WTC11 (cell line): Measurements from ENCODE around the gene KNDC1.

ENCODE experiments used
- CREM ChIP-seq: sonication (generic); formaldehyde crosslinking; IDR thresholded peaks from 2 replicates; pipeline ENCODE4 v1.8.1; 2022; ENCODE audit warnings: mild to moderate bottlenecking, missing genetic modification reagents, moderate library complexity
- CTCF ChIP-seq: fragments of 200-600 bp; IDR thresholded peaks from 2 replicates; pipeline ENCODE4 v1.8.0; 2022; ENCODE audit warnings: antibody characterized with exemption
- EMX1 ChIP-seq: fragments of 250-450 bp; sonication (Bioruptor Pico); IDR thresholded peaks from 2 replicates; pipeline ENCODE4 v1.8.0; 2021; ENCODE audit warnings: mild to moderate bottlenecking
- ETV6 ChIP-seq: sonication (generic); formaldehyde crosslinking; IDR thresholded peaks from 2 replicates; pipeline ENCODE4 v1.8.1; 2022; ENCODE audit warnings: mild to moderate bottlenecking, missing genetic modification reagents
- HMGXB4 ChIP-seq: sonication (generic); formaldehyde crosslinking; IDR thresholded peaks from 2 replicates; pipeline ENCODE4 v1.8.1; 2023; ENCODE audit warnings: mild to moderate bottlenecking, moderate library complexity, missing genetic modification reagents
- KAT7 ChIP-seq: sonication (generic); formaldehyde crosslinking; IDR thresholded peaks from 2 replicates; pipeline ENCODE4 v1.8.1; 2023; ENCODE audit warnings: missing genetic modification reagents, mild to moderate bottlenecking, borderline replicate concordance
- NFATC4 ChIP-seq: fragments of 250-450 bp; sonication (Bioruptor Pico); IDR thresholded peaks from 2 replicates; pipeline ENCODE4 v1.9.0; 2021; ENCODE audit warnings: mild to moderate bottlenecking
- NR1H2 ChIP-seq: sonication (generic); formaldehyde crosslinking; IDR thresholded peaks from 2 replicates; pipeline ENCODE4 v1.9.0; 2021; ENCODE audit warnings: mild to moderate bottlenecking, moderate library complexity, missing genetic modification reagents
- PREB ChIP-seq: sonication (generic); formaldehyde crosslinking; IDR thresholded peaks from 2 replicates; pipeline ENCODE4 v1.8.1; 2022; ENCODE audit warnings: mild to moderate bottlenecking, missing genetic modification reagents, moderate library complexity, borderline replicate concordance
- STAT6 ChIP-seq: sonication (generic); formaldehyde crosslinking; conservative IDR thresholded peaks from 2 replicates; pipeline ENCODE4 v1.8.1; 2023; ENCODE audit warnings: mild to moderate bottlenecking, low read depth, missing genetic modification reagents, moderate library complexity

GRCh38 chr10:133235932-133236331 lies 75.9 kb downstream of the KNDC1 start:
- TF ChIP-seq CTCF: no peak
- TF ChIP-seq NR1H2: no peak
- no peak for TF ChIP-seq EMX1 (CRISPR knock-in tag)
- no peak for TF ChIP-seq PREB (CRISPR knock-in tag)
- TF ChIP-seq ETV6 (CRISPR knock-in tag): no peak
- TF ChIP-seq CREM (CRISPR knock-in tag): no peak
- TF ChIP-seq KAT7 (CRISPR knock-in tag): no peak
- no peak for TF ChIP-seq STAT6 (CRISPR knock-in tag)
- TF ChIP-seq HMGXB4: no peak
- no peak for TF ChIP-seq NFATC4 (CRISPR knock-in tag)
